Muscle layer of duodenum (tissue), 2 donors: ENCODE measurements around the gene DLG1.
"Not testable (repeated sequence)": the region's sequence is repeated elsewhere in the genome, so short reads cannot be mapped to it uniquely, and the experiment has no call there.

Source experiments
- H3K27ac ChIP-seq: one replicate; pipeline ENCODE4 v1.7.0; 2013; ENCODE audit warnings: mild to moderate bottlenecking, low read length
- H3K27me3 ChIP-seq: one replicate; pipeline ENCODE4 v1.7.0; 2013; ENCODE audit warnings: low read depth, mild to moderate bottlenecking, control low read depth, low read length
- H3K36me3 ChIP-seq, 2 donors: one replicate each; pipeline ENCODE4 v1.7.0; 2013; ENCODE audit warnings: low read length in 2 of 2, control low read depth in 1 of 2, mild to moderate bottlenecking in 1 of 2; ENCODE audit not compliant: insufficient read depth in 2 of 2, control insufficient read depth in 1 of 2
- H3K4me1 ChIP-seq, 2 donors: one replicate each; pipeline ENCODE4 v1.7.0; 2013; ENCODE audit warnings: low read length in 2 of 2, mild to moderate bottlenecking in 2 of 2, control low read depth in 1 of 2, moderate library complexity in 1 of 2; ENCODE audit not compliant: insufficient read depth in 2 of 2, control insufficient read depth in 1 of 2
- H3K4me3 ChIP-seq, 2 donors: one replicate each; pipeline ENCODE4 v1.7.0; 2013; ENCODE audit warnings: low read length in 2 of 2, low read depth in 1 of 2, mild to moderate bottlenecking in 1 of 2
- H3K9me3 ChIP-seq, 2 donors: one replicate each; pipeline ENCODE4 v1.7.0; 2013; ENCODE audit warnings: low read length in 2 of 2, control low read depth in 1 of 2, mild to moderate bottlenecking in 1 of 2; ENCODE audit not compliant: control insufficient read depth in 1 of 2
- donor health status: healthy.

The DLG1 gene

GRCh38 chr3:197205675-197206074, 92.7 kb downstream of the DLG1 start:
- H3K9me3 ChIP-seq: no peaks in the 10 kb centered on the region
- peaks cover 11 to 23% of the 10 kb centered on the region in 2 donors for H3K4me1 ChIP-seq
- no peaks in the 10 kb centered on the region for H3K27me3 ChIP-seq
- no peaks in the 10 kb centered on the region for H3K36me3 ChIP-seq
- no peak overlapping the region for H3K4me3 ChIP-seq
- no peak overlapping the region for H3K27ac ChIP-seq

- no peak overlapping the region for H3K27ac ChIP-seq
- peaks cover 11 to 23% of the 10 kb centered on the region in 2 donors for H3K4me1 ChIP-seq
- H3K4me3 ChIP-seq: no peak overlapping the region
- H3K27me3 ChIP-seq: no peaks in the 10 kb centered on the region
- H3K36me3 ChIP-seq: no peaks in the 10 kb centered on the region
- H3K9me3 ChIP-seq: no peaks in the 10 kb centered on the region
These were observed 93.1 kb downstream of the DLG1 start for GRCh38 chr3:197205265-197205664.

- Histone ChIP-seq H3K27me3 (no peaks in the 10 kb centered on the region), H3K36me3 (no peaks in the 10 kb centered on the region), H3K27ac (no peak overlapping the region), H3K4me3 (no peak overlapping the region), H3K4me1 (peaks cover 11 to 23% of the 10 kb centered on the region in 2 donors), H3K9me3 (no peaks in the 10 kb centered on the region)
These were observed 93.7 kb downstream of the DLG1 start for GRCh38 chr3:197204736-197205135.

- Histone ChIP-seq H3K27me3 (no peaks in the 10 kb centered on the region), H3K4me3 (no peak overlapping the region), H3K27ac (no peak overlapping the region), H3K4me1 (peaks cover 11 to 23% of the 10 kb centered on the region in 2 donors), H3K36me3 (no peaks in the 10 kb centered on the region), H3K9me3 (no peaks in the 10 kb centered on the region)
These were observed 94.7 kb downstream of the DLG1 start for GRCh38 chr3:197203714-197204146.

GRCh38 chr3:197202694-197203093, 95.7 kb downstream of the DLG1 start:
- peaks cover 11 to 23% of the 10 kb centered on the region in 2 donors for H3K4me1 ChIP-seq
- H3K4me3 ChIP-seq: no peak overlapping the region
- H3K36me3 ChIP-seq: no peaks in the 10 kb centered on the region
- no peak overlapping the region for H3K27ac ChIP-seq
- no peaks in the 10 kb centered on the region for H3K27me3 ChIP-seq
- no peaks in the 10 kb centered on the region for H3K9me3 ChIP-seq

GRCh38 chr3:197201791-197202452, 96.5 kb downstream of the DLG1 start:
- Histone ChIP-seq H3K4me3 (no peak overlapping the region), H3K4me1 (peaks cover 11 to 23% of the 10 kb centered on the region in 2 donors), H3K27ac (no peak overlapping the region), H3K27me3 (no peaks in the 10 kb centered on the region), H3K9me3 (no peaks in the 10 kb centered on the region), H3K36me3 (no peaks in the 10 kb centered on the region)

- H3K27ac ChIP-seq, H3K4me3 ChIP-seq, H3K27me3 ChIP-seq, H3K36me3 ChIP-seq, H3K9me3 ChIP-seq: not testable (repeated sequence)
- peaks cover 11 to 23% of the 10 kb centered on the region in 2 donors for H3K4me1 ChIP-seq
These were observed 97.6 kb downstream of the DLG1 start for GRCh38 chr3:197200856-197201255.

GRCh38 chr3:197197334-197197733, 101.1 kb downstream of the DLG1 start:
- Histone ChIP-seq H3K9me3 (no peaks in the 10 kb centered on the region), H3K36me3 (no peaks in the 10 kb centered on the region), H3K27me3 (no peaks in the 10 kb centered on the region), H3K27ac (no peak overlapping the region), H3K4me3 (no peak overlapping the region), H3K4me1 (peaks cover 0 to 4% of the 10 kb centered on the region in 2 donors)

GRCh38 chr3:197196192-197196591, 102.2 kb downstream of the DLG1 start:
- H3K27me3 ChIP-seq: no peaks in the 10 kb centered on the region
- H3K9me3 ChIP-seq: no peaks in the 10 kb centered on the region
- no peaks in the 10 kb centered on the region for H3K4me1 ChIP-seq
- H3K36me3 ChIP-seq: no peaks in the 10 kb centered on the region
- no peak overlapping the region for H3K27ac ChIP-seq
- no peak overlapping the region for H3K4me3 ChIP-seq

- H3K4me3 ChIP-seq: no peak overlapping the region
- H3K27me3 ChIP-seq: no peaks in the 10 kb centered on the region
- H3K4me1 ChIP-seq: no peaks in the 10 kb centered on the region
These were observed 103.1 kb downstream of the DLG1 start for GRCh38 chr3:197195326-197195725.

GRCh38 chr3:197193759-197194158, 104.7 kb downstream of the DLG1 start:
- not testable (repeated sequence) for H3K4me3 ChIP-seq, H3K36me3 ChIP-seq, H3K27ac ChIP-seq, H3K4me1 ChIP-seq, H3K27me3 ChIP-seq, H3K9me3 ChIP-seq

More at GRCh38 chr3:197195326-197195725, 103.1 kb downstream of the DLG1 start:
- H3K36me3 ChIP-seq: no peaks in the 10 kb centered on the region
- no peaks in the 10 kb centered on the region for H3K9me3 ChIP-seq
- no peak overlapping the region for H3K27ac ChIP-seq

- Histone ChIP-seq H3K27ac (no peak overlapping the region), H3K4me3 (no peak overlapping the region), H3K36me3 (no peaks in the 10 kb centered on the region), H3K9me3 (no peaks in the 10 kb centered on the region), H3K4me1 (no peaks in the 10 kb centered on the region), H3K27me3 (no peaks in the 10 kb centered on the region)
These were observed 106.5 kb downstream of the DLG1 start for GRCh38 chr3:197191897-197192296.
